ENCODE results near the gene CBY1.

Gene CBY1

GRCh38 chr22:38700789-38701628, 44.6 kb downstream of the CBY1 start, which contains the start of gene JOSD1:
TSS of gene JOSD1 (minus strand) at chr22:38700943. CDS start at chr22:38699987, 956 bp downstream.
- DNase-seq (ENCODE audit: low read depth): peak; percentile 97

DNA sequence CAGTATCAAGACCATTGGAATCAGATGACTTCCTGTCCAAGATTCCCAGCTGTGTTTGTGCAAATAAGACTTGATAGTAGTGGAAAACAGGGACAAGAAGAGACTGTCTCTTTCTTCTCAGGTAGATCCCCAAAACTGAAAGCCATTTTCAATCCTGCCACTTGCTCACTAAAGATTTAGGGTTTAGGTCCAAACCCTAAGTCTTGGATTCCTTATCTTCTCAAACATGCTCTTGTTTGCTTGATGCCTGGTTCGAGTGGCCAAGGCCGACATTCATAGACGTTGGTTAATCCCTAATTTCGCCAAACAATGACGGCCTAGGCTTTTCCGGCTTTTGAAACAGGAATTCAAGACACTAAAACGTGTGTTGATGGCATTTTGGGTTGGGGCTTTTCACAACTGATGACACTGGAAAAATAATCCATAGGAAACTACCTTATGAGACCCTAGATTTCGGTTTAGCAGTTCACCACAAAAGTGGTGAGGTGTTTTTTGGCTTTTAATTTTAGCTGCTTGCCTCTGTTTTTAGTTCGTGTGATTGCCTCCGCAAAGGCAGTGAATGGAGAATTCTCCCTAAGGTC, 48.3 kb downstream of the CBY1 start:
- DNase-seq (ENCODE audit: low read depth): no peak

GRCh38 chr22:38705235-38706100, 49.0 kb downstream of the CBY1 start, which contains the start of gene GTPBP1:
TSS of gene GTPBP1 (plus strand) at chr22:38705944. CDS start at chr22:38705956, 12 bp downstream.
- DNase-seq (ENCODE audit: low read depth): peak; percentile 99

GRCh38 chr22:38706101-38706900, 49.9 kb downstream of the CBY1 start:
- DNase-seq (ENCODE audit: low read depth): peak; percentile 10

- DNase-seq (ENCODE audit: low read depth): no peak
These were observed 50.4 kb downstream of the CBY1 start for GRCh38 chr22:38706901-38707195.

DNA sequence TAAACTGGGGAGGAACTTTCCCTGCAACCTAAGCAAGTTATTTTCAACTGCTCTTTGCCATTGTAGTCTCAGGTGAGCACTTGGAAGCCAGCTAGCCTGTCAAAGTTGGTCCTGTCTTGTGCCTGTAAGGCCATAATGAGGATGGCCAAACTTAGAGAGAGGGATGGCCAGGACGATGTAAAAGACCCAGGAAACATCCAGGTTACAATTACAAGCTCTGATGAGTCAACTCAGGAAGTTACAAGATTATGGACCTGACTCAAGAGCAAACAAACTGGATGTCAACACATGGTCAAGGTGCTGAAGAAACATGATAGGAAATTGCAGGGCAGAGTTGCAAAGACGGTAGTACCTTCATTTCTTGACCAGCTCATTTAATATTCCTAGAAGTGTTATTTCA, 50.9 kb downstream of the CBY1 start:
- no peak for DNase-seq (ENCODE audit: low read depth)

DNA sequence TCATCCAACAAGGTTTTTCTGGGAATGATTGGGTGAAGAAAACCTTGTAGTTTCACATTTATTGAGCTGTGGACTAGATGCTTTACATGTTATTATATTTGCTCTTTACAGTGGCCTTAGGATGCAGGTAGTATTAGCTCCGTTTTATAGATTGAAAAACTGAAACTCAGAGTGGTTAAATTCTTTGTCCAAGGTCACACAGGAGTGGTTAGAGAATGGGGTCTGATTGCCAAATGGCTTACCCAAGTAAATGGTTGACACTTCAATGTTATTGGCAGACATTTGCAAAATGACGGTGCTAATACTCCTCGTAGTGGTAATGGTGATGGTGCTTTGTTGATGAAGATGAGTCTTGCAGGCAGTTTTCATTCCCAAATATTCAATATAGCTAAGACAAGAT, 51.5 kb downstream of the CBY1 start:
- no peak for DNase-seq (ENCODE audit: low read depth)

- no peak for DNase-seq (ENCODE audit: low read depth)
These were observed 52.9 kb downstream of the CBY1 start for GRCh38 chr22:38709306-38709705.

DNA sequence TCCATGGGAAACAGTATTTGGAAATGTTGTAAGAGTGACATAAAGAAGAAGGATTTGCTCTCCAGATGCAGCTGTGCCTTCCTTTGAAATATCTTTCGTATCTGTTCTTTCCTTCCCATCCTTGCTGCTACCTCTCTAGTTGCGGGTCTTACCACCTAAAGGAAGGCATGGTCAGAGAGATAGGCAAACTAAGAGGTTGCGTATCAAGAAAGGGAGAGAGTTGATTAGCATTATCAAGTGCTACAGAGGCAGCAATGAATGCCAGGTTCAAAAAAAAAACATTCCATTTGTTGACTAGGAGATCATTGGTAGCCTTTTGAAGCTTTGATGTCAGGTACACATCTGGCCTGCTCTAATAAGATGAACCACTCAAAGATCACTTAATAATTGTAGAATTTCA, 53.9 kb downstream of the CBY1 start:
- no peak for DNase-seq (ENCODE audit: low read depth)

- DNase-seq (ENCODE audit: low read depth): no peak
These were observed 54.4 kb downstream of the CBY1 start for GRCh38 chr22:38710866-38711265.

- DNase-seq (ENCODE audit: low read depth): no peak
These were observed 56.2 kb downstream of the CBY1 start for GRCh38 chr22:38712486-38713207.

GRCh38 chr22:38713921-38714320, 57.5 kb downstream of the CBY1 start:
- no peak for DNase-seq (ENCODE audit: low read depth)

GRCh38 chr22:38715176-38715764, 58.8 kb downstream of the CBY1 start:
- no peak for DNase-seq (ENCODE audit: low read depth)

DNA sequence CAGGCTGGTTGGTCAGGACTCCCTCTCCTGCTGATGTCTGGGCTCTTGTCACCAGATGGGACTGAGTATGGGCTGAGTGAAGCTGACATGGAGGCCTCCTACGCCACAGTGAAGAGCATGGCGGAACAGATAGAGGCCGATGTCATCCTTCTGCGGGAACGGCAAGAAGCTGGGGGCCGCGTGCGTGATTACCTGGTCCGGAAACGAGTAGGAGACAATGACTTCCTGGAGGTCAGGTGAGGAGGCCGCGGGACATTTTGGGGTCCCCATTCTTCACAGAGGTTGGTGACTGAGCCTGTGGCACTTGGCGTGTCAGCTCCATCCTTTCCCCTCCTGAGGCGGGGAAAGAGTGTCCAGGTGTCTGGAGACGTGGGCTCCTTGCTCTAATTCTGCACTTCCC, 59.4 kb downstream of the CBY1 start:
- no peak for DNase-seq (ENCODE audit: low read depth)

GRCh38 chr22:38716271-38716670, 59.8 kb downstream of the CBY1 start:
- DNase-seq (ENCODE audit: low read depth): no peak

GRCh38 chr22:38716826-38717225, 60.4 kb downstream of the CBY1 start:
- DNase-seq (ENCODE audit: low read depth): no peak

- no peak for DNase-seq (ENCODE audit: low read depth)
These were observed 60.8 kb downstream of the CBY1 start for GRCh38 chr22:38717244-38717643.

DNA sequence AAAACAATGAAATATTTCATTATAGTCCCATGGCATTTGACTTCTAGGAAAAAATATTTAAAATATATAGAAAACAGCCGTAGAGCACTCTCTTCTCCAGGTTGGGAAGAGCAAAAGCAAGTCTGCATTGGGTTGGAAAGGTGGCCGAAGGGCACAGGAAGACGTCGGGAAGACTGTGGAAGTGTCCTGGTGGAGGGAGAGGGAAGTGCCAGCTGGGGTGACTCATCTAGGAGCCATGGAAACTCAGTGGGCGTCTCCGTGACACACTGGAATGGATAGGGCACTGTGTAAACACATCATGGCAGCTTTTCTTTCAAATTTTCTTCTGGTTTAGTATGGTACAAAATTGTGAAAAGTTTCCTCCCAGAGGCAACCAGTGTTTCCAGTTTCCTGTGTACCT, 62.0 kb downstream of the CBY1 start:
- no peak for DNase-seq (ENCODE audit: low read depth)

DNA sequence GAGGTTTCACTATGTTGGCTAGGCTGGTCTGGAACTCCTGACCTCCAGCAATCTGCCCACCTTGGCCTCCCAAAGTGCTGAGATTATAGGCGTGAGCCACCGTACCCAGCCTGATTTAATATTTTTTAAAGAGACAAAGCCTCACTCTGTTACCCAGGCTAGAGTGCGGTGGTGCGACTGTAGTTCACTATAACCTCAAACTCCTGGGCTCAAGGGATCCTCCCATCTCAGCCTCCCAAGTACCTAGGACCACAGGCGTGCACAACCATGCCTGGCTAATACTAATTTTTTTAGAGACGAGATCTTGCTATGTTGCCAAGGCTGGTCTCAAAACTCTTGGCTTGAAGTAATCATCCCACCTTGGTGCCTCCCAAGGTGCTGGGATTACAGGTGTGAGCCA, 62.8 kb downstream of the CBY1 start:
- DNase-seq (ENCODE audit: low read depth): no peak

GRCh38 chr22:38720350-38720749, 63.9 kb downstream of the CBY1 start:
- DNase-seq (ENCODE audit: low read depth): no peak

DNA sequence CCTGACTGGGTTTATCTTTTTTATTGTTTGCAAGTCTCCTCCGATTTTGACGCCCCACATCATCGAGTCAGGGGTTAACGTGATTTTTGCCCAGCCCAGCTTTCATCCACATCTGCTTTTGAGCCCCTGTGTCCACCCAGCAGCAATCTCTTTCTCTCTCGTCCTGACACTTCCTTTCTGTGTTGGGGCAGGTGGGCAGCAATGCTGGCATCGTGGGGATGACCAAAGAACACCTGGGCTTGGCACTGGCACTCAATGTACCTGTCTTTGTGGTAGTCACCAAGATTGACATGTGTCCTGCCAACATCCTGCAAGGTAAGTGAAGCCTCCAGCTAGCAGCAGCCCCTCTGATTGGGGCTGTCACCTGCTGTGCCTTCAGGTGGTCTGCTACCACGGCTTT, 65.1 kb downstream of the CBY1 start:
- no peak for DNase-seq (ENCODE audit: low read depth)

All from T-helper 22 cell (primary cell).